Retina (tissue), 1 donor: ENCODE results near the gene AKAP12.

Experiments used
- DNase-seq: peaks from one replicate; pipeline ENCODE4 v3.0.0-alpha.2; 2016

AKAP12 gene

GRCh38 chr6:151284548-151285017 lies 44.8 kb downstream of the AKAP12 start:
- DNase-seq = no peak

GRCh38 chr6:151285122-151285521 lies 45.4 kb downstream of the AKAP12 start:
- DNase-seq = no peak

- no peak for DNase-seq
Measured at GRCh38 chr6:151286214-151286613, 46.4 kb downstream of the AKAP12 start.

GRCh38 chr6:151288712-151289398 lies 49.1 kb downstream of the AKAP12 start:
- DNase-seq = peak; percentile 60

- no peak for DNase-seq
Measured at GRCh38 chr6:151289399-151290007, 49.7 kb downstream of the AKAP12 start.

GRCh38 chr6:151290877-151291721 lies 51.3 kb downstream of the AKAP12 start:
- DNase-seq = peak; percentile 59

GRCh38 chr6:151291722-151292059 lies 51.9 kb downstream of the AKAP12 start:
- DNase-seq = no peak

- no peak for DNase-seq
Measured at GRCh38 chr6:151292974-151293687, 53.4 kb downstream of the AKAP12 start.

GRCh38 chr6:151293688-151294016 lies 53.9 kb downstream of the AKAP12 start:
- DNase-seq = no peak

- DNase-seq = no peak
Measured at GRCh38 chr6:151294561-151295101, 54.9 kb downstream of the AKAP12 start.

GRCh38 chr6:151297886-151298285 lies 58.1 kb downstream of the AKAP12 start:
- DNase-seq = no peak

GRCh38 chr6:151299011-151299410 lies 59.2 kb downstream of the AKAP12 start:
- DNase-seq = no peak

- DNase-seq = no peak
Measured at GRCh38 chr6:151300267-151300991, 60.7 kb downstream of the AKAP12 start.

- DNase-seq = no peak
Measured at GRCh38 chr6:151301547-151301946, 61.8 kb downstream of the AKAP12 start.

GRCh38 chr6:151303231-151303630 lies 63.5 kb downstream of the AKAP12 start:
- DNase-seq = no peak

- DNase-seq = no peak
Measured at GRCh38 chr6:151306269-151306783, 66.6 kb downstream of the AKAP12 start.

- no peak for DNase-seq
Measured at GRCh38 chr6:151307501-151307900, 67.7 kb downstream of the AKAP12 start.

- no peak for DNase-seq
Measured at GRCh38 chr6:151309619-151310018, 69.9 kb downstream of the AKAP12 start.

GRCh38 chr6:151310279-151310678 lies 70.5 kb downstream of the AKAP12 start:
- no peak for DNase-seq

GRCh38 chr6:151310852-151311767 lies 71.3 kb downstream of the AKAP12 start:
- DNase-seq = no peak

- DNase-seq = no peak
Measured at GRCh38 chr6:151313066-151313491, 73.3 kb downstream of the AKAP12 start.
